GM18505 (cell line): ENCODE measurements around the gene EIF2AK3.
"Not testable (repeated sequence)": the region's sequence is repeated elsewhere in the genome, so short reads cannot be mapped to it uniquely, and the experiment has no call there.

Experiments
- ATAC-seq: cut with Tn5 transposase; IDR thresholded peaks from one replicate; pipeline ENCODE4 v1.9.1; 2021; ENCODE audit not compliant: unreplicated experiment
- POLR2A ChIP-seq: IDR thresholded peaks from 4 replicates; pipeline ENCODE4 v1.6.1; 2011; ENCODE audit warnings: borderline replicate concordance; ENCODE audit not compliant: insufficient read depth, insufficient read length; ENCODE audit errors: extremely low read depth

EIF2AK3 gene

GRCh38 chr2:88563129-88563528 lies 64.1 kb downstream of the EIF2AK3 start:
- no peak for TF ChIP-seq POLR2A
- ATAC-seq, result no peak

DNA sequence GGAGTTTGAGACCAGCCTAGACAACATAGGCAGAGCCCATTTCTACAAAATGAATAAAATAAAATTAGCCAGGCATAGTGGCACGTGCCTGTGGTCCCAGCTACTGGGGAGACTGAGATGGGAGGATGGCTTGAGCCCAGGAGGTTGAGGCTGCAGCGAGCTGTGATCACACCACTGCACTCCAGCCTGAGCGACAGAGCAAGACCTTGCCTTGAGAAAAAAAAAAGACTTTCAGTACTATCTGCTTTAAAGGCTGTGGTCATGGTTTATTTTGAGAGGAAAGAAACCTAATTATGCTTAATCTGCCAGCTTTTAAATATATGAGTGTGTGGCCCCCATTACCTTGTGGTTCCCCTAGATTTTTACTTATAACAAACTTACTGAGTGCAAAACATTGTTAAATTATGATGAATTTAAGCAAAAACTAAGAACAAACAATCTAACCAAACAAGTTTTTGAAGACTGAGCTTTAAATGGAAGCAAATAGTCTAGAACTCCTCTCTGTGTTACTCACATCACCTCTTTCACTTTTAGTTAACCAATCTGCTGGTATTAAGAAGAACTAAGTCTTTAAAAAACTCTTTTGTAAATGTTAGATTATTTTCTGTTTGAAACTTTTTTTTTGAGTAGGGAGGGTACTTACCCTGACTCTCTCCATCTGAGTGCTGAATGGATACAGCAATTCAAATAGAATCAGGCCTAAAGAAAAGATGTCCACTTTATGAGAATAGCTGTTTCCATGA lies 65.4 kb downstream of the EIF2AK3 start:
- TF ChIP-seq POLR2A, result no peak
- peak; percentile 71 for ATAC-seq

DNA sequence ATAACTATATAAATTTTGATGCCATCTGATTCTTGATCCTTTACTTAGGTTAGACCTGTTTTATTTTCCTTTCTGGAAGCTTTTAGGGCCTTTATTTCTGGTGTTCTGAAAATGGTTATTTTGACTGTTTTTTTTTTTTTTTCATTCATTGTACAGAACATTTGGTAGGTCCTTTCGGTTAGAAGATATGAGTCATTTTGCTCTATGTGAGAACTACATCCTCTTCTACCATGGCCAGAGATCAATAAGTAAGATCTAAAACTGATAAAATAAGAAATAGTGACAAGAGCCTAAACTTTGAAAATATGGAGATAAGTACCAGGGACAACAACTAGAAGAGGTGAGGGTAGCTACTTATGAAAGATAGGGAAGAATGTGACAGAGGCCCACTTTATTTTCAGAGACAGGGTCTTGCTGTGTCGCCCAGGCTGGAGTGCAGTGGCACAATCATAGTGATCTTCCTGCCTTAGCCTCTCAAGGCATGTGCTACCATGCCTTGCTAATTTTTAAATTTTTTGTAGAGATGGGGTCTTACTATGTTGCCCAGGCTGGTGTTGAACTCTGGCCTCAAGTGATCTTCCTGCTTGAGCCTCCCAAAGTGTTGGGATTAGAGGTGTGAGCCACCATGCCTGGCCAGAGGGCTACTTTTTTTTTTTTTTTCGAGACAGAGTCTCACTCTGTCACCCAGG lies 66.5 kb downstream of the EIF2AK3 start:
- no peak for TF ChIP-seq POLR2A
- ATAC-seq, result peak; percentile 34

GRCh38 chr2:88557290-88557689 lies 70.0 kb downstream of the EIF2AK3 start:
- no peak for TF ChIP-seq POLR2A
- no peak for ATAC-seq

- no peak for TF ChIP-seq POLR2A
- ATAC-seq, result no peak
These were observed 71.2 kb downstream of the EIF2AK3 start for GRCh38 chr2:88556026-88556425.

- TF ChIP-seq POLR2A, result no peak
- ATAC-seq, result no peak
These were observed 73.1 kb downstream of the EIF2AK3 start for GRCh38 chr2:88554189-88554588.

GRCh38 chr2:88549616-88550292 lies 77.5 kb downstream of the EIF2AK3 start:
- ATAC-seq, result no peak

GRCh38 chr2:88546291-88546690 lies 81.0 kb downstream of the EIF2AK3 start:
- ATAC-seq, result not testable (repeated sequence)

More at GRCh38 chr2:88549616-88550292, 77.5 kb downstream of the EIF2AK3 start:
- TF ChIP-seq POLR2A, result no peak

GRCh38 chr2:88545118-88545517 lies 82.1 kb downstream of the EIF2AK3 start:
- TF ChIP-seq POLR2A, result no peak
- no peak for ATAC-seq

- TF ChIP-seq POLR2A, result no peak
- ATAC-seq, result no peak
These were observed 83.7 kb downstream of the EIF2AK3 start for GRCh38 chr2:88543541-88544057.

DNA sequence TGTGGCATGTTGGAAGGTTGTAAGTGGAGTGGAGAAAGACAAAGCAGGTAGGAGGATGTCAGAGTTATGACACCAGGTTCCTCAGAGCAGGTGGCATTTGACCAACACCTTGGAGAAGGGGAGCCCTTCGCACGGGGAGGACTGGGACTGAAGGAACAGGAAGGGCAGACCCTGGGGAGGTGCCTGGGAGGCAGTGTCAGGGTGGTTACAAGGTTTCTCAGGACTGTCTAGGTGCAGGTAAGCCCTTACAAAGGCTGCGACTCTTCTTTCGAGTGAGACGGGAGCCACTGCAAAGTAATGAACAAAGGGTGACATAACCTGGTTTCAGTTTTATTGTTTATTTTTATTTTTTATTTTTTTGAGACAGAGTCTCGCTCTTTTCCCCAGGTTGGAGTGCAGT lies 84.6 kb downstream of the EIF2AK3 start:
- no peak for TF ChIP-seq POLR2A
- no peak for ATAC-seq

DNA sequence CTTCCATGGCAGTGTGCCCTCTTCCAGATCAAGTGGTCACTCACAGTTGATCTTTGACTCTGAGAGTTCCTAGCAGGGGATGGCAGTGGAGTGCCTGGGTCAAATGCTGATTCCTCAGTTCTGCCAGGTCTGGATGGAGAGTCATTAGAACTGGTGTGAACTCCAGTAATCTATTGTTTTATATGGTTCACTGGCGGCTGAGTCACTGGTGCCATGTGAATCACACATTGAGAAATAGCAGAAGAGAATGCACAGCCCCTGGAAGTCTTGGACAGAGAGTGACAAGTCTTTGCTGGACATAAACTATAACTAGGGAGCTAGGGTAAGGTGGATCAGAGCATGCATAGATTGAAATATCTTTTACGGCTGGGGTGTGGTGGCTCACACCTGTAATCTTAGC lies 86.9 kb downstream of the EIF2AK3 start:
- ATAC-seq, result no peak

DNA sequence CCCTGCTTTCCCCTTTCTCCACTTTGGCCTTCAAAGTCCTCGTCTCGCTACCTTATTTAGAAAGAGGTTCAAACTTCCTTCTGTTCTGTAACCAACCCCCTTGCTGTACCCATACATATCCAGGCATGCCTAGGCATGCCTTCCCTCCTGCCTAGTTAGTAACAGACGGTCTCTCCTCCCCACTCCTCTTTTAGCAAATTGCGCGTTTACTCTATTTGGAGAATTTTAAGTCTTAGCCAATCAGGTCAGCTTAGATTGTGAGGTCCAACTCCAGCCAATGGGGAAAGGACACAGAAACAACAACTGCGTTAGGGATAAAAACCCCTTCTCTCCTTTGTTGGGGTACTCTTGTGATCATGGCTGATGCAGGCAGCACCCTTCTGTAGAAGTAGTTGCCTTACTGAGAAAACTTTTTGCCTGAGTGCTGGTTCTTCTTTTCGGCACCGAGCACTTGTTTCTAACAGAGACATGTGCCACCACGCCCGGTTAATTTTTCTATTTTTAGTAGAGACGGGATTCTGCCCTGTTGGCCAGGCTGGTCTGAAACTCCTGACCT lies 88.8 kb downstream of the EIF2AK3 start:
- no peak for ATAC-seq

More for the DNA sequence above, 86.9 kb downstream of the EIF2AK3 start:
- TF ChIP-seq POLR2A, result no peak

More for the DNA sequence above, 88.8 kb downstream of the EIF2AK3 start:
- no peak for TF ChIP-seq POLR2A
